GM12878 (cell line): ENCODE results near the gene PIR.

Experiments
- ASH2L ChIP-seq: fragments of 300-600, 200-600 bp; sonication (generic); IDR thresholded peaks from 2 replicates; pipeline ENCODE4 v1.6.1; 2017; ENCODE audit warnings: low read depth, mild to moderate bottlenecking, borderline replicate concordance
- BCLAF1 ChIP-seq: fragments of 450-650 bp; IDR thresholded peaks from 2 replicates; pipeline ENCODE4 v1.6.1; 2017; ENCODE audit warnings: antibody characterized with exemption, mild to moderate bottlenecking, moderate library complexity
- CREB1 ChIP-seq: IDR thresholded peaks from 2 replicates; pipeline ENCODE4 v1.6.1; 2012; ENCODE audit warnings: low read depth, mild to moderate bottlenecking, inconsistent platforms
- ETV6 ChIP-seq, 2 experiments: fragments of 450-650 bp in 1 of 2; IDR thresholded peaks in 1 of 2; conservative IDR thresholded peaks in 1 of 2; 2 replicates each; pipeline ENCODE4 v1.6.1; 2014; ENCODE audit warnings: antibody characterized with exemption in 1 of 2, borderline replicate concordance in 1 of 2, low read depth in 1 of 2, mild to moderate bottlenecking in 1 of 2, moderate library complexity in 1 of 2
- EZH2 ChIP-seq: IDR thresholded peaks from 2 replicates; pipeline ENCODE4 v1.6.1; 2012; ENCODE audit warnings: low read depth, mild to moderate bottlenecking, control low read depth, inconsistent platforms, low read length, borderline replicate concordance; ENCODE audit not compliant: control insufficient read depth
- NFIC ChIP-seq: IDR thresholded peaks from 2 replicates; pipeline ENCODE4 v1.6.1; 2012; ENCODE audit warnings: low read depth, mild to moderate bottlenecking, inconsistent platforms, low read length, moderate library complexity
- NR2C2 ChIP-seq: IDR thresholded peaks from 2 replicates; pipeline ENCODE4 v1.6.1; 2011; ENCODE audit warnings: borderline replicate concordance, low read depth; ENCODE audit not compliant: control insufficient read depth, insufficient read length
- PAX5 ChIP-seq: IDR thresholded peaks from 2 replicates; pipeline ENCODE4 v1.6.1; 2011; ENCODE audit warnings: low read depth, low read length, borderline replicate concordance
- SIX5 ChIP-seq: IDR thresholded peaks from 2 replicates; pipeline ENCODE4 v1.6.1; 2011; ENCODE audit warnings: mild to moderate bottlenecking, low read depth, low read length, moderate library complexity; ENCODE audit not compliant: severe bottlenecking
- SREBF2 ChIP-seq: IDR thresholded peaks from 2 replicates; pipeline ENCODE4 v1.6.1; 2012; ENCODE audit warnings: mild to moderate bottlenecking, low read length
- TAF1 ChIP-seq: IDR thresholded peaks from 2 replicates; pipeline ENCODE4 v1.6.1; 2011; ENCODE audit warnings: mild to moderate bottlenecking, low read depth, low read length, borderline replicate concordance
- TARDBP ChIP-seq: IDR thresholded peaks from 2 replicates; pipeline ENCODE4 v1.6.1; 2016; ENCODE audit warnings: borderline replicate concordance
- ZNF274 ChIP-seq: IDR thresholded peaks from one replicate; pipeline ENCODE4 v1.8.0; 2011; ENCODE audit not compliant: insufficient read length, insufficient read depth
- TF ChIP-seq, protein P1 (sequence below), 3 experiments: IDR thresholded peaks in 2 of 3; conservative IDR thresholded peaks in 1 of 3; 2 replicates each; pipeline ENCODE4 v1.5.1; 2011; ENCODE audit warnings: low read depth in 3 of 3, low read length in 3 of 3, mild to moderate bottlenecking in 3 of 3, control low read depth in 2 of 3, moderate library complexity in 2 of 3, inconsistent platforms in 1 of 3, mixed read lengths in 1 of 3; ENCODE audit not compliant: control insufficient read depth in 2 of 3, insufficient read depth in 1 of 3; ENCODE audit errors: extremely low read depth in 1 of 3

DNA sequence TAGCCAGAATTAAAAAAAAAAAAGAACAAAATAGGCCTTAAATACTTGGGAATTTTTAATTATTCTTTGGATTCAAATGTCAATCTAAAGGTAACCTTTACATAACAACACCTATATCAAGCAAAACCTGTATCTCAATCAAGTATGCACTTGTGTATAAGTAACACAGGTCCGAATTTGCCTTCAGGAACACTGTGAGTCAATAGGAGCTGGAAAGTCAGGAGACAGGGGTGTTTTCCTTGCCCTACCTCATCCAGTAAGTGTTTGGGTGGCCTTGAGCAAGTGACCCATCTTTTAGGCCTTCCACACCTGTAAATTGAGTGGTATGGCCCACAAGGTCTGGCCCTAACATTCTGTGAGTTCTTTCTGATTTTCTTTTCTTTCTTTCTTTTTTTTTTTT is 68.1 kb downstream of the PIR start:
- no peak for TF ChIP-seq SREBF2
- TF ChIP-seq CREB1 = no peak
- no peak for TF ChIP-seq ZNF274
- no peak for TF ChIP-seq SIX5
- TF ChIP-seq EZH2 = no peak
- TF ChIP-seq, protein P1, sequence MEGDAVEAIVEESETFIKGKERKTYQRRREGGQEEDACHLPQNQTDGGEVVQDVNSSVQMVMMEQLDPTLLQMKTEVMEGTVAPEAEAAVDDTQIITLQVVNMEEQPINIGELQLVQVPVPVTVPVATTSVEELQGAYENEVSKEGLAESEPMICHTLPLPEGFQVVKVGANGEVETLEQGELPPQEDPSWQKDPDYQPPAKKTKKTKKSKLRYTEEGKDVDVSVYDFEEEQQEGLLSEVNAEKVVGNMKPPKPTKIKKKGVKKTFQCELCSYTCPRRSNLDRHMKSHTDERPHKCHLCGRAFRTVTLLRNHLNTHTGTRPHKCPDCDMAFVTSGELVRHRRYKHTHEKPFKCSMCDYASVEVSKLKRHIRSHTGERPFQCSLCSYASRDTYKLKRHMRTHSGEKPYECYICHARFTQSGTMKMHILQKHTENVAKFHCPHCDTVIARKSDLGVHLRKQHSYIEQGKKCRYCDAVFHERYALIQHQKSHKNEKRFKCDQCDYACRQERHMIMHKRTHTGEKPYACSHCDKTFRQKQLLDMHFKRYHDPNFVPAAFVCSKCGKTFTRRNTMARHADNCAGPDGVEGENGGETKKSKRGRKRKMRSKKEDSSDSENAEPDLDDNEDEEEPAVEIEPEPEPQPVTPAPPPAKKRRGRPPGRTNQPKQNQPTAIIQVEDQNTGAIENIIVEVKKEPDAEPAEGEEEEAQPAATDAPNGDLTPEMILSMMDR (IDR thresholded peaks at IDR 0.05 in 2 of 3, conservative IDR thresholded peaks at IDR 0.05 in 1 of 3; ENCODE audit: control insufficient read depth in 2 of 3, extremely low read depth in 1 of 3, insufficient read depth in 1 of 3, low read depth in 3 of 3, low read length in 3 of 3) = no peak
- no peak for TF ChIP-seq TARDBP
- TF ChIP-seq BCLAF1 = no peak
- no peak for TF ChIP-seq NFIC
- no peak for TF ChIP-seq PAX5
- TF ChIP-seq NR2C2 = no peak
- TF ChIP-seq ASH2L = no peak
- no peak for TF ChIP-seq ETV6 (conservative IDR thresholded peaks at IDR 0.05 in 1 of 2, IDR thresholded peaks at IDR 0.05 in 1 of 2; ENCODE audit: borderline replicate concordance in 1 of 2, low read depth in 1 of 2)
- TF ChIP-seq TAF1 = no peak
